Stimulated activated CD4-positive, alpha-beta T cell treated with anti-CD3 and anti-CD28 coated beads, Interleukin-15, amount 100 ng/mL, for 1 hour (primary cell): ENCODE data around the gene SMIM17.

ENCODE experiments used
- DNase-seq, 2 donors: peaks; one replicate each; pipeline ENCODE4 v3.0.0-alpha.2; 2020; ENCODE audit warnings: low read depth in 1 of 2, low spot score in 1 of 2

SMIM17 gene

GRCh38 chr19:56642711-56643459 lies at the start of gene SMIM17:
Gene SMIM17 (plus strand): TSS chr19:56643159. CDS start chr19:56645668, 2,509 bp downstream.
- DNase-seq, result no peak

GRCh38 chr19:56594446-56594782 lies 48.5 kb upstream of the SMIM17 start:
- no peak for DNase-seq

- peak; percentile 70 to 82 for DNase-seq
Observed at GRCh38 chr19:56594783-56595547, 48.0 kb upstream of the SMIM17 start, which contains the start of gene ZNF71. Gene ZNF71 (plus strand): TSS chr19:56595302. CDS start chr19:56601559, 6,257 bp downstream.

GRCh38 chr19:56595548-56595899 lies 47.4 kb upstream of the SMIM17 start:
- DNase-seq, result no peak

- no peak for DNase-seq
Observed at GRCh38 chr19:56596676-56597075, 46.3 kb upstream of the SMIM17 start.

GRCh38 chr19:56597696-56598095 lies 45.3 kb upstream of the SMIM17 start:
- DNase-seq, result no peak

- no peak for DNase-seq
Observed at GRCh38 chr19:56601375-56601774, 41.6 kb upstream of the SMIM17 start.

- DNase-seq, result no peak
Observed at GRCh38 chr19:56603829-56604228, 39.1 kb upstream of the SMIM17 start.

GRCh38 chr19:56608274-56608964 lies 34.5 kb upstream of the SMIM17 start:
- DNase-seq, result no peak

GRCh38 chr19:56611288-56611687 lies 31.7 kb upstream of the SMIM17 start:
- DNase-seq, result no peak

- DNase-seq, result no peak
Observed at GRCh38 chr19:56612737-56613136, 30.2 kb upstream of the SMIM17 start.

GRCh38 chr19:56613639-56614038 lies 29.3 kb upstream of the SMIM17 start:
- no peak for DNase-seq

- no peak for DNase-seq
Observed at GRCh38 chr19:56617531-56617930, 25.4 kb upstream of the SMIM17 start.

- no peak for DNase-seq
Observed at GRCh38 chr19:56619121-56619520, 23.8 kb upstream of the SMIM17 start.

GRCh38 chr19:56622374-56622773 lies 20.6 kb upstream of the SMIM17 start:
- no peak for DNase-seq

GRCh38 chr19:56623006-56623405 lies 20.0 kb upstream of the SMIM17 start:
- DNase-seq, result no peak

GRCh38 chr19:56625708-56626107 lies 17.3 kb upstream of the SMIM17 start:
- DNase-seq, result no peak

GRCh38 chr19:56633021-56633420 lies 9.9 kb upstream of the SMIM17 start:
- no peak for DNase-seq

GRCh38 chr19:56637976-56638555 lies 4.9 kb upstream of the SMIM17 start:
- DNase-seq, result no peak

GRCh38 chr19:56639217-56639616 lies 3.7 kb upstream of the SMIM17 start:
- no peak for DNase-seq

- DNase-seq, result no peak
Observed at GRCh38 chr19:56643460-56643955, 549 bp downstream of the SMIM17 start.
